ENCODE data around the gene ULK3.
A peak's percentile ranks its signal among the peaks of the same experiment; 100 is the strongest.

The ULK3 gene

DNA sequence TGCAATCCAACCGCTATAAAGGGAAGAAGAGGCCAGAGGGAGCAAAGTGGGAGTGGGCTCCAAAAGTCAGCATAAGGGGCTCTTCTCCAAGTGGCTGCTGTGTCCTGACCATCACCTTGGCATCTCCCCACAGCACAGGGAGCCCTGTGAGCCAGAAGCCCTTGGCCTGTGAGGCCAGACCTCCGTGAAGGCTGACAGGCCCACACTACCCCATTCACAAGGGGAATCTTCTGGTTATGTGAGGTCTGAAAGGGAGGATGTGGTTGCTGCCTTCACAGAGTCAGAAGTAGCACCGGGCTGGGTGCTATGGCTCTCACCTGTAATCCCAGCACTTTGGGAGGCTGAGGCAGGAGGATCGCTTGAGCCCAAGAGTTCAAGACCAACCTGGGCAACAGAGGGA lies 2.6 kb upstream of the ULK3 start:
- Histone ChIP-seq H3K27ac (peak overlapping the region; percentile 96), H3K27me3 (ENCODE audit: insufficient read depth, low read depth, severe bottlenecking) (no peaks in the 10 kb centered on the region)
- TF ChIP-seq, protein P1, sequence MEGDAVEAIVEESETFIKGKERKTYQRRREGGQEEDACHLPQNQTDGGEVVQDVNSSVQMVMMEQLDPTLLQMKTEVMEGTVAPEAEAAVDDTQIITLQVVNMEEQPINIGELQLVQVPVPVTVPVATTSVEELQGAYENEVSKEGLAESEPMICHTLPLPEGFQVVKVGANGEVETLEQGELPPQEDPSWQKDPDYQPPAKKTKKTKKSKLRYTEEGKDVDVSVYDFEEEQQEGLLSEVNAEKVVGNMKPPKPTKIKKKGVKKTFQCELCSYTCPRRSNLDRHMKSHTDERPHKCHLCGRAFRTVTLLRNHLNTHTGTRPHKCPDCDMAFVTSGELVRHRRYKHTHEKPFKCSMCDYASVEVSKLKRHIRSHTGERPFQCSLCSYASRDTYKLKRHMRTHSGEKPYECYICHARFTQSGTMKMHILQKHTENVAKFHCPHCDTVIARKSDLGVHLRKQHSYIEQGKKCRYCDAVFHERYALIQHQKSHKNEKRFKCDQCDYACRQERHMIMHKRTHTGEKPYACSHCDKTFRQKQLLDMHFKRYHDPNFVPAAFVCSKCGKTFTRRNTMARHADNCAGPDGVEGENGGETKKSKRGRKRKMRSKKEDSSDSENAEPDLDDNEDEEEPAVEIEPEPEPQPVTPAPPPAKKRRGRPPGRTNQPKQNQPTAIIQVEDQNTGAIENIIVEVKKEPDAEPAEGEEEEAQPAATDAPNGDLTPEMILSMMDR (IDR thresholded peaks at IDR 0.05; ENCODE audit: low read depth, low read length) = no peak

DNA sequence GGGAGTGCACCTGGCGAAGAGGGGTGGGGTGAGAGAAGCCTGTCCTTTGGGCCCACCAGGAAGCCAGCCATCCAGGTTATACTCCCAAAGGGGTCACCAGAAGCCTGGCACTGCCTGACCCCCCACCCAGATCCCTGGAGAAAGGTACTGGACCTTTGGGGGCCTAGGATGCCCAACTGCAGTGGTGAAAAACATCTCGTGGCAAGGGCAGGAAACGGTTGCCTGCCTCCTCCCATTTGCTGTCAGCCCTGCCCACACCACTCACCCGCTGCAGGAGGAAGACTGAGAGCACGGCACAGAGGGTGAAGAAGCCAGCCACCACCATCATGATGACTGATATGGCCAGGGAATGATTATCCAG lies 2.2 kb upstream of the ULK3 start:
- Histone ChIP-seq H3K4me3 (ENCODE audit: low read depth, low read length) (no peak overlapping the region), H3K27me3 (ENCODE audit: insufficient read depth, low read depth, severe bottlenecking) (no peaks in the 10 kb centered on the region), H3K36me3 (peaks cover 58% of the 10 kb centered on the region), H3K27ac (peak overlapping the region; percentile 96), H3K9me3 (ENCODE audit: severe bottlenecking) (no peaks in the 10 kb centered on the region)
- DNase-seq = no peak
- TF ChIP-seq, protein P1 (IDR thresholded peaks at IDR 0.05; ENCODE audit: low read depth, low read length) = 0 out of 2 replicates have a peak, but pooled peaks have one; percentile 16

More for the DNA sequence above, 2.6 kb upstream of the ULK3 start:
- Histone ChIP-seq H3K4me3 (ENCODE audit: low read depth, low read length) (no peak overlapping the region), H3K9me3 (ENCODE audit: severe bottlenecking) (no peaks in the 10 kb centered on the region), H3K36me3 (peaks cover 58% of the 10 kb centered on the region)
- DNase-seq = no peak

DNA sequence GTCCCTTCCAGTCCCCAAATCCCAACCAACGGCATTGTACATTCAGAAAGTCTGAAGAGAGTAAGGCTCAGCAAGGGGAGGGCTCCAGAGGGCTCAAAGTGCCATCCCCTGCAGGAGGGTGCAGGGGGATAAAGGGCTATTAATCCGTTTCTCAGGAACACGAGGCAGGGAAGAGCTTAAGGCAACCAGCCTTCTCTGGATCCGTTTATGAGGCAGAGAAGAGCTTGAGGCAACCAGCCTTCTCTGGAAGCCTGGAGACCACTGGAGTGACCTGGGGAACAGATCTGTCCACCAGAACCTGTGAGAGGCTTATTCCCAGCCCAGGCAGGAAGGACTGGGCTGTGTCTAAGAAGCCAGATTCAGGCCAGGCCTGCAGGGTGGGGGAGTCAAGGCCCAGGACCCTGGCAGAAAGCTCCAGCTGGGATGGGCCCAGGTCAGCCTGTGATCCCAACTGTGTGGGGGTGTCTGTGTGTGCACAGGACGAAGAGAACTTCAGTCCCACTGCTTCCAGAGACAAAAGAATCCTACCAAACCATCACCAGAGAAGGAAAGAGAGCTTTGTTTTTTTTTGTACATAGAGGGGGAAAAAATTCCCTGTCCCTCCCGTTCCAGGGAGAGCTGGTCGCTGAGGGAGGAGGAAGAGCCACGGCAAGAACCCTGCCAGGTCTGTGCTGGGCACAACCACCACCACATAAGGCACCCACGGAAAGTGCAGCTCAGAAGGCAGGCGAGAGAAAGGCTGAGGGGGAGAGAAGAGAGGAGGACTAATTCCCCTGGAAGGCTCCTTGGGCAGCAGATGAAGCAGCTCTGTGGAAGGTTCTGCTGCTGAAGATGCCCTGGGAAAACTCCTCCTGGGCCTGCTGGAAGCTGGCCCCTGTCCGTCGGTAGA lies 1.6 kb upstream of the ULK3 start:
- peaks cover 55% of the 10 kb centered on the region for H3K36me3 ChIP-seq
- H3K27ac ChIP-seq = peak overlapping the region; percentile 96
- H3K27me3 ChIP-seq (ENCODE audit: insufficient read depth, low read depth, severe bottlenecking) = no peaks in the 10 kb centered on the region
- DNase-seq = peak; percentile 82
- peak overlapping the region; percentile 62 for H3K4me3 ChIP-seq (ENCODE audit: low read depth, low read length)
- TF ChIP-seq, protein P1 (IDR thresholded peaks at IDR 0.05; ENCODE audit: low read depth, low read length) = no peak
- H3K9me3 ChIP-seq (ENCODE audit: severe bottlenecking) = no peaks in the 10 kb centered on the region

DNA sequence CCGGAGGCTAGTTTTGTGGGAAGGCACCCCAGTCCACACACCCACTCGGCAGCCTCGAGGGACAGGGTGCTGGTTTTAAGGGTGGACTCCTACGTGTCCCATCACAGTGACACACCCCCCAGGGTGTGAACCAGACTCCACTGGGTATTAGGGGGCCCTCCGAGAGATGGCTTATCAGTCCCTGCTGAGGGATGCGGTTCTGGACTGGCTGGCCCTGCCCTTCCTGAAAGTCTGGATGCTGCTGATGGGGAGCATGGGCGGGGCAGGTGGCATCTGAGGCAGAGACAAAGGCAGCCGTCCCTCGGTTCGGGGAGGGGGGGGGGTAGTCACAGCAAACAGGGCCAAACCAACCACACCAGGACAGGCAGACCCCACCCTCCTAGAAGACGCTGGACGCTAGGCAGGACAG lies 939 bp upstream of the ULK3 start:
- peak overlapping the region; percentile 62 for H3K4me3 ChIP-seq (ENCODE audit: low read depth, low read length)
- DNase-seq = peak; percentile 62
- no peaks in the 10 kb centered on the region for H3K27me3 ChIP-seq (ENCODE audit: insufficient read depth, low read depth, severe bottlenecking)
- H3K36me3 ChIP-seq = peaks cover 53% of the 10 kb centered on the region
- peak overlapping the region; percentile 96 for H3K27ac ChIP-seq
- TF ChIP-seq, protein P1 (IDR thresholded peaks at IDR 0.05; ENCODE audit: low read depth, low read length) = no peak
- no peaks in the 10 kb centered on the region for H3K9me3 ChIP-seq (ENCODE audit: severe bottlenecking)

DNA sequence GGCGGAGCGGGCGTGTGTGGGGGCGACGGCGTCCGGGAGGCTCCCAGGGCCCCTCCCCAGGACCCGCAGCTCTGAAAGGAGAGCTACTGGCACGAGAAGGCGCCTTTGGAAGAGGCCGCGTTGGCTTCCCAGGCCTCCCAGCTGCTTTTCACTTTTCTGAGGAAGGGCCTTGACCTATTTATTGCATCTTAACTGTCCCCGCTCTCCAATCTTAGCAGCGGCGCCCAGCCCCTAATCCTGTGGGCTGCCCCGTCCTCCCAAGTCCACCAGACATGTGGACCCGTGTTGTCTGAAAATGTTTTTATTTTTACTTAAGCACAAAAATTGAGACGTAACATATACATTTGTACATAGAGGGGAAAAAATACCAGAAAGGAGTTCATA lies 481 bp upstream of the ULK3 start:
- H3K27ac ChIP-seq = peak overlapping the region; percentile 96
- H3K4me3 ChIP-seq (ENCODE audit: low read depth, low read length) = peak overlapping the region; percentile 62
- no peaks in the 10 kb centered on the region for H3K9me3 ChIP-seq (ENCODE audit: severe bottlenecking)
- TF ChIP-seq, protein P1 (IDR thresholded peaks at IDR 0.05; ENCODE audit: low read depth, low read length) = no peak
- no peaks in the 10 kb centered on the region for H3K27me3 ChIP-seq (ENCODE audit: insufficient read depth, low read depth, severe bottlenecking)
- peaks cover 53% of the 10 kb centered on the region for H3K36me3 ChIP-seq
- DNase-seq = no peak
